ENCODE results near the gene CDC14A.

DNA sequence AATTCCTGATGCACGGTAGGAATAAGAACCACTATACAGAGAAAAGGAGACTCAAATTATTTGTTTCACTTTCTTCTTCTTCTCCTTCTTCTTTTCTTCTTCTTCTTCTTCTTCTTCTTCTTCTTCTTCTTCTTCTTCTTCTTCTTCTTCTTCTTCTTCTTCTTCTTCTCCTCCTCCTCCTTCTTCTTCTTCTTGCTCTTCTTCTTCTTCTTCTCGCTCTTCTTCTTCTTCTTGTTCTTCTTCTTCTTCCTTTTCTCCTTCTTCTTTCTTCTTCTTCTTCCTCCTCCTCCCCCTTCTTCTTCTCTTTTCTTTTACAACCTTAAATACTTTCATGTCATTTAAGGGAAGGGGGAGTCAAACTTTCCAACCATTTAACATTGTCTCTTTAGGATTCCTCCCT, 174.6 kb downstream of the CDC14A start:
- no peak for TF ChIP-seq POLR2A (IDR thresholded peaks at IDR 0.05; ENCODE audit: low read depth, low read length)
- TF ChIP-seq POLR2AphosphoS5 (IDR thresholded peaks at IDR 0.05; ENCODE audit: low read depth, low read length): no peak
- no peak for TF ChIP-seq TAF1 (IDR thresholded peaks at IDR 0.05; ENCODE audit: low read depth, low read length)
- TF ChIP-seq POU2F2 (IDR thresholded peaks at IDR 0.05; ENCODE audit: low read depth, low read length): no peak

Measured in GM12891 (cell line).